GM12878 (cell line): ENCODE results near the gene SEC24A. TPM values are rescaled to one million over a fixed set of nuclear protein-coding genes. Genes with fewer than 3 reads are reported as not detected.

Source experiments
- ATAC-seq: fragments of 200-7000 bp; cut with Tn5 transposase; 3 replicates; pipeline ENCODE4 v1.9.1; 2020; ENCODE audit warnings: mild to moderate bottlenecking, moderate library complexity
- BruUV-seq: library from RNA; stranded (reverse); fragments of 400-500 nt; replicated peaks from 2 replicates; lab custom pipeline; 2021; lab: Mats Ljungman, UMichigan
- CTCF ChIA-PET: fragments of 300-600 bp; sonication (Branson Sonifier 250); formaldehyde crosslinking; extraction: SDS; loops from one replicate; lab custom pipeline; 2021; ENCODE audit warnings: inconsistent platforms; lab: Yijun Ruan, JAX
- POLR2A ChIA-PET: fragments of 350-600 bp; formaldehyde crosslinking; extraction: SDS; loops from one replicate; lab custom pipeline; 2021; ENCODE audit warnings: inconsistent platforms; lab: Charles Lee
- RAD21 ChIA-PET: fragments of 300-600 bp; sonication (Branson Sonifier 250); formaldehyde crosslinking; loops from one replicate; lab custom pipeline; 2023; ENCODE audit warnings: antibody characterized with exemption; ENCODE audit not compliant: unreplicated experiment; lab: Charles Lee
- SMC1A ChIA-PET: fragments of 300-600 bp; sonication (Branson Sonifier 250); formaldehyde crosslinking; loops from one replicate; lab custom pipeline; 2023; ENCODE audit not compliant: unreplicated experiment, uncharacterized antibody; lab: Charles Lee
- DNase-seq: peaks from one replicate; pipeline ENCODE4 v3.0.0-alpha.2; 2011; ENCODE audit warnings: low read depth, low spot score
- FAIRE-seq: peaks from 3 replicates; lab custom pipeline; 2011; peaks lifted over from hg19 to GRCh38; lab: Jason Lieb, UNC
- H2AFZ ChIP-seq: 2 replicates; pipeline ENCODE4 v1.6.0; 2011; ENCODE audit warnings: low read depth, low read length, control low read depth; ENCODE audit not compliant: control insufficient read depth
- H3K27ac ChIP-seq: 2 replicates; pipeline ENCODE4 v1.5.1; 2011; ENCODE audit warnings: control low read depth; ENCODE audit not compliant: control insufficient read depth, insufficient read depth
- H3K27me3 ChIP-seq, 2 experiments: replicated peaks in 1 of 2; 2 replicates each; pipeline versions ENCODE4 v1.6.0 to v1.6.1; 2011; ENCODE audit warnings: low read length in 1 of 2; ENCODE audit not compliant: control insufficient read depth in 2 of 2, insufficient read depth in 2 of 2
- H3K36me3 ChIP-seq, 2 experiments: 2 replicates each; pipeline ENCODE4 v1.5.1; 2011; ENCODE audit warnings: low read length in 1 of 2; ENCODE audit not compliant: control insufficient read depth in 2 of 2, insufficient read depth in 2 of 2
- H3K4me1 ChIP-seq: 2 replicates; pipeline ENCODE4 v1.6.1; 2011; ENCODE audit warnings: mild to moderate bottlenecking, low read length, moderate library complexity, mixed read lengths; ENCODE audit not compliant: control insufficient read depth, insufficient read depth
- H3K4me2 ChIP-seq: 2 replicates; pipeline ENCODE4 v1.6.0; 2011; ENCODE audit warnings: control low read depth; ENCODE audit not compliant: control insufficient read depth, insufficient read depth
- H3K4me3 ChIP-seq: fragments of 200-600 bp; sonication (generic); 2 replicates; pipeline ENCODE4 v1.5.1; 2016
- H3K79me2 ChIP-seq: 2 replicates; pipeline ENCODE4 v1.6.0; 2011; ENCODE audit warnings: low read length; ENCODE audit not compliant: control insufficient read depth, insufficient read depth
- H3K9ac ChIP-seq: 2 replicates; pipeline ENCODE4 v1.8.0; 2011; ENCODE audit warnings: low read length, control low read depth, mixed read lengths; ENCODE audit not compliant: control insufficient read depth, insufficient read depth
- H3K9me3 ChIP-seq: replicated peaks from 3 replicates; pipeline ENCODE4 v1.5.1; 2011; ENCODE audit warnings: mild to moderate bottlenecking, low read length; ENCODE audit not compliant: control insufficient read depth, insufficient read depth
- H4K20me1 ChIP-seq: 2 replicates; pipeline ENCODE4 v1.6.0; 2011; ENCODE audit not compliant: control insufficient read depth, insufficient read depth
- ATF7 ChIP-seq: fragments of 450-650 bp; IDR thresholded peaks from 2 replicates; pipeline ENCODE4 v1.6.1; 2016; ENCODE audit warnings: low read depth, mild to moderate bottlenecking
- GATAD2B ChIP-seq: fragments of 450-650 bp; conservative IDR thresholded peaks from 2 replicates; pipeline ENCODE4 v1.6.1; 2017; ENCODE audit warnings: low read depth, mild to moderate bottlenecking, moderate library complexity
- PAX8 ChIP-seq: fragments of 450-650 bp; IDR thresholded peaks from 2 replicates; pipeline ENCODE4 v1.6.1; 2017; ENCODE audit warnings: mild to moderate bottlenecking, moderate library complexity
- ZNF274 ChIP-seq: IDR thresholded peaks from one replicate; pipeline ENCODE4 v1.8.0; 2011; ENCODE audit not compliant: insufficient read length, insufficient read depth
- ZNF384 ChIP-seq: IDR thresholded peaks from 2 replicates; pipeline ENCODE4 v1.6.1; 2012; ENCODE audit warnings: low read depth, mild to moderate bottlenecking, low read length, improper control_type of control experiment, borderline replicate concordance
- in situ Hi-C: fragments of 300-500 bp; cut with MboI; formaldehyde crosslinking; loops from 9 replicates; pipeline ENCODE4 v1.14.3; 2018; ENCODE audit warnings: mixed read lengths
- intact Hi-C: fragments of 100-400 bp; cut with micrococcal nuclease; formaldehyde crosslinking; loops from one replicate; pipeline ENCODE4 v1.14.2; 2022; ENCODE audit not compliant: unreplicated experiment
- polyA plus RNA-seq, 11 experiments: library from polyadenylated mRNA; depleted of rRNA in 4 of 11; unstranded in 6 of 11; stranded (reverse) in 5 of 11; fragments of >200 nt; fragmentation: Nextera tagmentation in 4 of 11; fragmentation: Illumina TruSeq in 1 of 11; extraction: Ambion mirVana in 4 of 11; extraction: Trizol in 1 of 11; gene quantifications; 1 replicate in 1 of 11; 2 replicates in 10 of 11; pipeline versions ENCODE4 v1.2.1 to v1.2.3, GENCODE V29; 2011 to 2016; ENCODE audit warnings: inconsistent platforms in 2 of 11, missing spikeins in 2 of 11, low read depth in 1 of 11
- total RNA-seq, 4 experiments: library from RNA; depleted of rRNA in 3 of 4; stranded (reverse); fragments of >200 nt in 3 of 4; fragmentation: Illumina TruSeq in 1 of 4; extraction: Trizol in 1 of 4; gene quantifications; 2 replicates each; pipeline versions ENCODE4 v1.2.1 to v1.2.3, GENCODE V29; 2013 to 2021
- TF ChIP-seq, protein P1 (sequence below): IDR thresholded peaks from 2 replicates; pipeline ENCODE4 v1.6.1; 2011; ENCODE audit warnings: mild to moderate bottlenecking, low read depth, low read length, moderate library complexity; ENCODE audit not compliant: insufficient replicate concordance

Gene SEC24A
- total and polyA plus RNA-seq, 10 of the 15 experiments (the other 5 are each of a cell fraction or from before 2014, with no cell fraction given) = 7.1 to 52.2 (median 22.8) TPM

DNA sequence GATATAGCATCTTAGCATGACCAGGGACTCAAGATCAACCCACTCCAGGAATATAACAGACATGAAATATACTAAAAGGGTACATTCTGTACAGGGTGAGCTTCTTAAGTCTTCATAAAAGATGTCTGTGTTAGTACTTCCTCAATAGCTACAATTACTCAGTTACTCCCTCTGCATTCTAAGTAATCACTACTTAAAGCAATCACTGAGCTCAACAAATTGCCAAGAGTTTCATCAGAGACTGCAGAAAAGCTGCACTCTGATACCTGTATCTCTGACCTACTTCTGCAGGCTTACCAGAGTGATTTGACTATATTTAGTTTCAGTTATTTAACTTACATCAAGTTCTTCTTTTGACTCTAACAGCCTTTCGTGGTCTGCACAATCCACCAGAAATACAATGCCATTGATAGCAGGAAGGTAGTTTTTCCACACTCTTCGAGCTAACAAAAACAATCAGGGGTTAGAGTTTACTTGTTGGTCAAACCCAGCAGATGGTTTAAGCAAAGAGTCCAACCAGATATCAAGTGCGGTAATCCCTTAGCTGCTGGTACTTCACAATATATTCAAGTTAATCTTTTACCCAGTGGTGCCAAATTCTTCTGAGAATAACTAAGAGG lies 39.2 kb upstream of the SEC24A start (continued):
- peak; percentile 47 for TF ChIP-seq ATF7

- H3K9me3 ChIP-seq = no peaks in the 10 kb centered on the region
- no peak overlapping the region for H3K9ac ChIP-seq
- ATAC-seq (peak; percentile 24; the same call in 2 of the 3 replicates), FAIRE-seq (no peak)
- no peak overlapping the region for H3K4me2 ChIP-seq
- no peak overlapping the region for H3K27ac ChIP-seq
- peaks cover 13% of the 10 kb centered on the region for H3K4me1 ChIP-seq
- TF ChIP-seq ZNF384 (peak; percentile 77), ZNF274 (no peak), ATF7 (peak; percentile 89), PAX8 (no peak), GATAD2B (no peak)
- TF ChIP-seq, protein P1, sequence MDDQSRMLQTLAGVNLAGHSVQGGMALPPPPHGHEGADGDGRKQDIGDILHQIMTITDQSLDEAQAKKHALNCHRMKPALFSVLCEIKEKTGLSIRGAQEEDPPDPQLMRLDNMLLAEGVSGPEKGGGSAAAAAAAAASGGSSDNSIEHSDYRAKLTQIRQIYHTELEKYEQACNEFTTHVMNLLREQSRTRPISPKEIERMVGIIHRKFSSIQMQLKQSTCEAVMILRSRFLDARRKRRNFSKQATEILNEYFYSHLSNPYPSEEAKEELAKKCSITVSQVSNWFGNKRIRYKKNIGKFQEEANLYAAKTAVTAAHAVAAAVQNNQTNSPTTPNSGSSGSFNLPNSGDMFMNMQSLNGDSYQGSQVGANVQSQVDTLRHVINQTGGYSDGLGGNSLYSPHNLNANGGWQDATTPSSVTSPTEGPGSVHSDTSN = no peak
- TF ChIP-seq, all 136 proteins: peak for 2
- intact Hi-C loops = no loop called here
- Histone ChIP-seq H3K36me3 (peaks cover 1 to 21% of the 10 kb centered on the region in 2 experiments), H3K79me2 (no peaks in the 10 kb centered on the region), H2AFZ (no peak overlapping the region), H3K27me3 (no peaks in the 10 kb centered on the region), H3K4me3 (no peak overlapping the region), H4K20me1 (no peaks in the 10 kb centered on the region)
- in situ Hi-C loops = no loop called here
- RAD21 ChIA-PET = interaction anchor here (0.7 to 4.7 kb wide), 4 partner anchors 10 to 54 kb away, joined by 3 to 26 read pairs (median 4); no protein-coding TSS in a partner anchor
- CTCF ChIA-PET = interaction anchor here (1.0 to 4.1 kb wide), 3 partner anchors 13 to 30 kb away, joined by 3 to 38 read pairs (median 5); no protein-coding TSS in a partner anchor
- DNase-seq = no peak
- POLR2A ChIA-PET = interaction anchor here (0.6 to 1.0 kb wide), 4 partner anchors 13 to 1368 kb away, joined by 3 to 5 read pairs (median 4); partner anchors contain the start of gene SEC24A
- SMC1A ChIA-PET = interaction anchor here (0.6 to 3.3 kb wide), 6 partner anchors 18 to 235 kb away, joined by 3 to 22 read pairs (median 4); no protein-coding TSS in a partner anchor
- no TSS peak for BruUV-seq
Measured at GRCh38 chr5:134610725-134611124, 37.9 kb upstream of the SEC24A start.
